ENCODE data around the gene DYRK1B. TPM values are rescaled to one million over a fixed set of nuclear protein-coding genes. Genes with fewer than 3 reads are reported as not detected.
"Not testable (repeated sequence)": the region's sequence is repeated elsewhere in the genome, so short reads cannot be mapped to it uniquely, and the experiment has no call there.

Gene DYRK1B
- 5.7 and 15.5 TPM in 2 replicates for total RNA-seq

GRCh38 chr19:39833464-39834286 lies at the start of gene DYRK1B:
Gene DYRK1B, minus strand, starts transcription at chr19:39834162. Its CDS starts 2,295 bp downstream, at chr19:39831867.
- DNase-seq (ENCODE audit: low read depth), result peak; percentile 70
- H3K4me3 ChIP-seq (ENCODE audit: low read depth, low read length), result peak within 1 kb of the TSS; percentile 86
- TF ChIP-seq CTCF (conservative IDR thresholded peaks at IDR 0.05; ENCODE audit: low read depth, low read length), result no peak

GRCh38 chr19:39882645-39883044 lies 48.7 kb upstream of the DYRK1B start:
- not testable (repeated sequence) for DNase-seq (ENCODE audit: low read depth); H3K4me3 ChIP-seq (ENCODE audit: low read depth, low read length)

DNA sequence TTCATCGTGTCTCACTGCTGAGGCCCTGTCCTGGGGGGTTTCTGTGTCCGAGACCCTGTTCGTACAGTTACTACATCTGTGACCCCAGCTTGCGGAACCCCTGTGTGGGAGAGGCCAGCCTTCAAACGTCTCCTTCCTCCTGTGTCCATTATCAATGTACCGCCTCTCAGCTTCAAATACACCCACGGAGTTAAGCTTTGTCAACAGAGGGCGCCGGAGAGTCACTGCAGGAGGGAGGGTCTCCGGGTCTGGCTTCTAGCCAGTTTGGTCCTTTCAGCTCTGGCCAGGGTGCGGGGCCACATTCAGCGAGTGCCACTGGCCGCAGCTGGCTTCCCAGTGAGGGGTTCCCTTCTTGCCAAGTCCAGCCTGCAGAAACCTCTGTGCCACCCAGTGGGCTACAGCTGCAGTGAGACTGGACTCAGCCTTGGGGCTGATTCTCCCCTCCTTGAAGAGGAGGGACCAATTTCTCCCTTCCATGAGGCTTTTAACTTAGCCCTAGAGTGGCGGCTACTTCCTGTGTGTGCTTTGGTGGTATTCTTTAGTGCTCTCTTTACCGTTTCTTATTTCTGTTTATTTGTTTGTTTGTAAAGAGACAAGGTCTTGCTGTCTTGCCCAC lies 47.6 kb upstream of the DYRK1B start:
- not testable (repeated sequence) for H3K4me3 ChIP-seq (ENCODE audit: low read depth, low read length); DNase-seq (ENCODE audit: low read depth)
- peak; percentile 50 for TF ChIP-seq CTCF (conservative IDR thresholded peaks at IDR 0.05; ENCODE audit: low read depth, low read length)

DNA sequence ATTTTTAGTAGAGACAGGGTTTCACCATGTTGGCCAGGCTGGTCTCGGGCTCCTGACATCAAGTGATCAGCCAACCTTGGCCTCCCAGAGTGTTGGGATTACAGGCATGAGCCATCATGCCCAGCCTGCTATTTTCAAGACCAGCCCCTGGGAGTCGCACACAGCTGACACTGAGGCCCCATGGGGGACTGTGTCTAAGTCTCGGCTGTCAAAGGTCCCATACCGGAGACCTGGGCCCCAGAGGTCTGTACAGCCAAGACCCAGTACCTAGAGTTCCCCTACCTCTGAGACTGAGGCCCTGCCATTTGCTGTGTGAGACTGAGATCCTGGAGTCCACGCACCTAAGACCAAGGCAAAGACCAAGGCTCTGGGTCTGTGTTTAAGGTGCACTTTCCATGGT lies 46.3 kb upstream of the DYRK1B start:
- H3K4me3 ChIP-seq (ENCODE audit: low read depth, low read length); DNase-seq (ENCODE audit: low read depth): not testable (repeated sequence)

DNA sequence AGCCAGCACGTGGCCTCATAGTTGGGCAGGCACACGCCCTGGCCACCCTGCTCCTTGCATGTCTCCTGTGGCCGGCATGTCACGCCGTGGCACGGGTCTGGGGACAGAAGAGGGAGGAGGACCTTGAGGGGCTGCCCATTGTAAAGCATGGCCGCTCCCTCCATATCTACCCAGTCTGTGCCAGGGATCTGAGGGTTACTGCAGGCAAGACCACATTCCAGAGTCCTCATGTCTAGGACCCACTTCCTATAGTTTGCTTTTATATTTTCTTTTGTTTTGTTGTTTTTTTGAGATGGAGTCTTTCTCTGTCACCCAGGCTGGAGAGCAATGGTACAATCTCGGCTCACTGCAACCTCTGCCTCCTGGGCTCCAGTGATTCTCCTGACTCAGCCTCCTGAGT lies 45.8 kb upstream of the DYRK1B start:
- not testable (repeated sequence) for H3K4me3 ChIP-seq (ENCODE audit: low read depth, low read length); DNase-seq (ENCODE audit: low read depth)

DNA sequence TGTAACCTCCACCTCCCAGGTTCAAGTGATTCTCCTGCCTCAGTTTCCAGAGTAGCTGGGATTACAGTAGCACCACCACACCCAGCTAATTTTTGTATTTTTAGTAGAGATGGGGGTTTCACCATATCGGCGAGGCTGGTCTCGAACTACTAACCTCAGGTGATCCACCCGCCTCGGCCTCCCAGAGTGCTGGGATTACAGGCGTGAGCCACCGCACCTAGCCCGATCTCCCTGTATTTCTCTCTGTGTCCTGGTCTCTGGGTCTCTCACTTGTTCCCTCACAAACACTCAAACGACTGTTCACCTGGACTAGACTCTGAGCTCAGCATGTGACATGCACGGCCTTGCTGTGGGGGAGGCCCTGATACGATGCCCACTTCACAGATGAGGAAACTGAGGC lies 44.9 kb upstream of the DYRK1B start:
- DNase-seq (ENCODE audit: low read depth); H3K4me3 ChIP-seq (ENCODE audit: low read depth, low read length): not testable (repeated sequence)

DNA sequence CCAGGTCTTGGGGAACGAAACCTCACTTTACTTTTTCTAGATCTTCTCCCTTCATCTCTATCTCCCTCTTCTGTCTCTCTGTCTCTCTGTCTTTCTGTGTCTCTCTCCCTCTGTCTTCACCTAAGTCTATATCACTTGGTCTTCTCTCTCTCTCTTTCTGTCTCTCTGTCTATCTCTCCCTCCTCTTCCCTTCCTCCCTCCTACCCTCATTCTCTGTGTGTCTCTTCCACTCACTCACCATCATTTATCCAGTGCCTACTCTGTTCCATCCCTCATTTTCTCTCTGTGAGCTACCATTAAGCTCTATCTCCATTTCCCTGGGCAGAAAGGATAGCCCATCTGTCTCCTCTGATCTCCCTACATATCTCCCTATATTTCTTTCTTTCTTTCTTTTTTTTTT lies 44.4 kb upstream of the DYRK1B start:
- no peak overlapping the region for H3K4me3 ChIP-seq (ENCODE audit: low read depth, low read length)

GRCh38 chr19:39877982-39878381 lies 44.0 kb upstream of the DYRK1B start:
- not testable (repeated sequence) for DNase-seq (ENCODE audit: low read depth)

More for the DNA sequence above, 44.4 kb upstream of the DYRK1B start:
- TF ChIP-seq CTCF (conservative IDR thresholded peaks at IDR 0.05; ENCODE audit: low read depth, low read length), result no peak
- DNase-seq (ENCODE audit: low read depth), result no peak

DNA sequence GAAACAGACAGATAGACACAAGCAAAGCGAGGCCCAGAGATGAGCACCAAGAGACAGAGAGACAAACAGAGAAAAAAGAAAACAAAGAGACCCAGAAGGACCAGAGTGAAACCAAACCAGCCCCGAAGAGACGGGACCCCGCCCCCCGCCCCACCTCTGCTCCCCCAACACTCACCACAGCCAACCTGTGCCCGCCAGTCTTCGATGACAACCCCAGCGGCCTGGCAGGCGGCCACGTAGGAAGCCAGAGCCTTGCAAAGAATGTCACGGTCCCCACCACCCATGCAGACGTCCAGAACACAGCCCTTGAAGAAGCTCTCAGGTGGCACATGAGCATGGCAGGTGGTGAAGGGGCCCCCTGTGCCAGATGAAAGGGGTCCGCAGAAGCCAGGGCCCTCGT lies 43.5 kb upstream of the DYRK1B start:
- not testable (repeated sequence) for DNase-seq (ENCODE audit: low read depth); H3K4me3 ChIP-seq (ENCODE audit: low read depth, low read length)

More at GRCh38 chr19:39877982-39878381, 44.0 kb upstream of the DYRK1B start:
- H3K4me3 ChIP-seq (ENCODE audit: low read depth, low read length), result not testable (repeated sequence)

- not testable (repeated sequence) for DNase-seq (ENCODE audit: low read depth); H3K4me3 ChIP-seq (ENCODE audit: low read depth, low read length)
Measured at GRCh38 chr19:39876486-39876885, 42.5 kb upstream of the DYRK1B start.

DNA sequence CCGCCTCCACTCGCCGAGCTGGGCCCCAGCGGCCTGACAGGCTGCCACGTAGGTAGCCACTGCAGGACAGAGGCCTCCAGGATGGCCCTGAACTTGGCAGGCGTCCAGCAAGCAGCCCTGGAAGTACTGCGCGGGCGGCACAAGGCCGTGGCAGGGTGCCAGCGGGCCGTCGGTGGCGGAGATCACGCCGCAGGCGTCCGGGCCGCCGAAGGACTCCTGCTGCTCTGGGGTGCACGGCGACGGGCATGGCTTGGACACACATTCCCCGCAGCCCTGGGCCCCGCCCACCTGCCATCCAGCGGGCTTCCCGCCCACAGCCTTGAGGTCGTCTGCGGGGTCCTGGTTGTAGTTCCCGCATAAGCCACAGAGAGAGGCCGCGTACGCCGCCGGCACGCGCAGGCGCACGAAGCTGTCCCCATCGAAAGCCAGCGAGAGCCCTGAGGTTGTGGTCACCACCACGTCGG lies 41.5 kb upstream of the DYRK1B start:
- DNase-seq (ENCODE audit: low read depth), result not testable (repeated sequence)

More for the DNA sequence above, 41.5 kb upstream of the DYRK1B start:
- H3K4me3 ChIP-seq (ENCODE audit: low read depth, low read length), result not testable (repeated sequence)
